Activated naive CD8-positive, alpha-beta T cell (primary cell): Measurements from ENCODE around the gene MPP3.
"Not testable (repeated sequence)": the region's sequence is repeated elsewhere in the genome, so short reads cannot be mapped to it uniquely, and the experiment has no call there.

Source experiments
- H3K27ac Mint-ChIP-seq: one replicate; pipeline ENCODE4 v1.8.0; 2021; ENCODE audit warnings: mixed read lengths
- H3K27me3 Mint-ChIP-seq: one replicate; pipeline ENCODE4 v1.8.0; 2021; ENCODE audit warnings: mixed read lengths
- H3K36me3 Mint-ChIP-seq: one replicate; pipeline ENCODE4 v1.8.0; 2021; ENCODE audit warnings: mixed read lengths
- H3K4me1 Mint-ChIP-seq: one replicate; pipeline ENCODE4 v1.8.0; 2021; ENCODE audit warnings: low read depth, mixed read lengths
- H3K4me3 Mint-ChIP-seq: one replicate; pipeline ENCODE4 v1.8.0; 2021; ENCODE audit warnings: mild to moderate bottlenecking, mixed read lengths
- H3K9me3 Mint-ChIP-seq: one replicate; pipeline ENCODE4 v1.8.0; 2021; ENCODE audit warnings: low read depth, mixed read lengths

MPP3 gene

DNA sequence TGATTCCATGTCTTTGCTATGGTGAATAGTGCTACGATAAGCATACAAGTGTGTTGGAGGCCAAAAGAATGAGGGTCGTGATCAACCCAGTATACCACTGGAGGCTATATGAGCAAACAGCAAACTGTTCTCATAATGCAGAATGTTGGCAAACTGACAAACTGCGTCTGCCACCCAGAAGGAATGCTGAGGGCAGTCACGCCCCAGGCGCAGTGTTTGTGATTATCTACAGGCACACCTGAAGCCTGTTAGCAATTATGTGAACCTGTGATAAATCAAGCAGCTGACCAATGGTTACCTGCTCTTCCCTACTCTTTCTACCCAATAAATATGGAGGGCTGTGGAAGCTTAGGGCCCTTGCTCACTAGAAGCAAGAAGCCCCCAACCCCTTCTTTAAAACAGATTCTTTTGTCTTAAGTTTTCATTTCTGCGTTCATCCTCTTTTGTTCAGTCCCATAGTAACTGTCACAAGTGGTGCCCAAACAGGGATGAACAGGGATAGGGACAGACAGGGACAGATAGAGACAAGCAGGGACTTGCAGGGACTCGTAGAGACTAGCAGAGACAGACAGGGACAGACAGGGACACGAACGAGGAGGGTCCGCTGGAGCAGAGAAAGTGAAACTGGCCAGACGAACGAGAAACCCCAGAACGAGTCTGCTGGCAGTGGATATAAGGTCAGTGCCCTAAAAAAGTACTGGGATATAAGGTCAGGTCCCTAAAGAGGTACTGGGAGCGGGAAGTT lies 39.2 kb upstream of the MPP3 start:
- H3K36me3 Mint-ChIP-seq = peaks cover 6% of the 10 kb centered on the region
- no peak overlapping the region for H3K4me3 Mint-ChIP-seq
- no peaks in the 10 kb centered on the region for H3K4me1 Mint-ChIP-seq
- H3K9me3 Mint-ChIP-seq = no peaks in the 10 kb centered on the region
- no peak overlapping the region for H3K27ac Mint-ChIP-seq
- H3K27me3 Mint-ChIP-seq = peaks cover 19% of the 10 kb centered on the region

DNA sequence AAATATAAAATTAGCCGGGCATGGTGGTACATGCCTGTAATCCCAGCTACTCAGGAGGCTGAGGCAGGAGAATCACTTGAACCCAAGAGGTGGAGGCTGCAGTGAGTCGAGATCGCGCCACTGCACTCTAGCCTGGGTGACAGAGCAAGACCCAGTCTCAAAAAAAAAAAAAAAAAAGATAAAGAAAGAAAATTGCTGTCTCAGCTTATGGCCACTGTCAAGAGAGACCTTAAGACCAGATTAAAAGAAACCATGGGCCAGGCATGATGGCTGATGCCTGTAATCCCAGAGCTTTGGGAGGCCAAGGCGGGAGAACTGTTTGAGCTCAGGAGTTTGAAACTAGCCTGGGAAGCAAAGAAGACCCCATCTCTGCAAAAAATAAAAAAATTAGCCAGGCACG lies 36.1 kb upstream of the MPP3 start:
- H3K36me3 Mint-ChIP-seq, H3K4me1 Mint-ChIP-seq, H3K4me3 Mint-ChIP-seq, H3K27ac Mint-ChIP-seq, H3K9me3 Mint-ChIP-seq: not testable (repeated sequence)
- peaks cover 19% of the 10 kb centered on the region for H3K27me3 Mint-ChIP-seq

DNA sequence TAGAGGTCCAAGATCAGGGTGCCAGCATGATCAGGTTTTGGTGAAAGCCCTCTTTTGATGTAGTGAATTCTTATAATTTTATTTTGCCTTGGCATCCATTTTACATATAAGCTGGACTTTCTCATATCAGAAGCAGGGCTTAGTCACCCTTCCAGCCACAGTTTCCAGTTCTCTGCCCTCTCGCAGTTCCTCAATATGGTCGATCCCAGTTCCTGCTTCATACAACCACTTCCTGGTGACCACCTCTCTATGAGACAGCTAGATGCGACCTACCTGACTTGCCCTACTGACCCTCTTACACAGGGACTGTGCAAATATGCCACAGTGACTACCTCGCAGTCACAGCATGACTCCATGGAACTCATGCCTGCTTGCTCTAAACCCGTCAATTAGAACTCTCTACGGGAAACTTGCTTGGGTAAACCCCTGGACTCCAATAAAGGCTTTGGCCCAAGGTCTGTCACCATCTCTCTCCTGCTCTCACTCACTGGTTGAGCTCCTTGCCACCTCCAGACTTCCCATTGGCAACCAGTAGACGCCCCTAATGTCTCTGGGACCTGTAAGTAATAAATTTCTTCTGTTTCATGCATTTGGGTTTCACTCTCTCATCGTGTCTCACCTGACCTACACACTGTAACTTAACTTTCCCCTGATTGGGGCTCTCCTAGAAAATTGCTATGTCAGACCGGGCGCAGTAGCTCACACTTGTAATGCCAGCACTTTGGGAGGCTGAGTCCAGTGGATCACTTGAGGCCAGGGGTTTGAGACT lies 35.5 kb upstream of the MPP3 start:
- Mint-ChIP-seq H3K36me3 (peaks cover 6% of the 10 kb centered on the region), H3K4me3 (no peak overlapping the region), H3K4me1 (no peaks in the 10 kb centered on the region), H3K27ac (no peak overlapping the region), H3K27me3 (peaks cover 19% of the 10 kb centered on the region), H3K9me3 (no peaks in the 10 kb centered on the region)

DNA sequence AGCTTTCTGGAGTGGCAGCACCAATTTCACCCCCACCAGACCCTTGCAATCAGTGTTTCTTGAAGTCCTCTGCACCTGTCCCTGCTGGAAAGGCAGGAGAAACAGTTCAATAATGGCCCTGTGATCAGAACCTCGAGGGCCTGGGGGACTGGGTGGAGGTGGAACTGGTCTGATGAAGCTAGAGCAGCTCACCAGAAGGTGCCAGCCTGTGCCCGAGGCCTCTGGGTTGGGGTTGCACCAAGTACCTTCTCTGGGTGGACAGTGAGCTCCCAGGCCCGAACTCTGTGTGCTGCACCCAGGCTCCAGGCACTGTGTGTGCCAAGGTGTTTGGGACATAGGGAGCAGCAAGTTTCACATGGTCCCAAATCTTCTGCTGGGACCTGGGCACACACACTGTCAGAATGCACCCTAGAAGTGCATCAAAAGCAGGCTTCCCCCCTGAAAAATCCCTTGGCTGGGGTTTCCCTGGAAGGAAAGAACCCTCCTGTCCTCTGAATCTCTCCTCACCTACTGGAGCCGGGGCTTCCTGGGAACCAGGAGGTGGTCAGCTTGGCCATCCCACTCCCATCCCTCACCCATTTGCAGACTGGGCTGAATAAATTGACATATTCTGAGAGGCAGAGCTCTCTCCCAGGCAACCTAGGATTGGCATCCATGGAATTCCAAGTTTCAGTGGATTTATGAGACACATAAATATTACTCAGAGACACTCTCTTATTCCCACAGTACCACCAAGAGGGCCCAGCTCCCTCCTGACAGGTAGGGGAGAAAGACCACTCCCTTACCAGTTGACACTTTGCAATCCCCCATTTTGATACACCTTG lies 31.4 kb upstream of the MPP3 start:
- no peaks in the 10 kb centered on the region for H3K9me3 Mint-ChIP-seq
- peaks cover 10% of the 10 kb centered on the region for H3K27me3 Mint-ChIP-seq
- no peak overlapping the region for H3K27ac Mint-ChIP-seq
- H3K4me1 Mint-ChIP-seq = no peaks in the 10 kb centered on the region
- H3K4me3 Mint-ChIP-seq = no peak overlapping the region
- peaks cover 6% of the 10 kb centered on the region for H3K36me3 Mint-ChIP-seq

DNA sequence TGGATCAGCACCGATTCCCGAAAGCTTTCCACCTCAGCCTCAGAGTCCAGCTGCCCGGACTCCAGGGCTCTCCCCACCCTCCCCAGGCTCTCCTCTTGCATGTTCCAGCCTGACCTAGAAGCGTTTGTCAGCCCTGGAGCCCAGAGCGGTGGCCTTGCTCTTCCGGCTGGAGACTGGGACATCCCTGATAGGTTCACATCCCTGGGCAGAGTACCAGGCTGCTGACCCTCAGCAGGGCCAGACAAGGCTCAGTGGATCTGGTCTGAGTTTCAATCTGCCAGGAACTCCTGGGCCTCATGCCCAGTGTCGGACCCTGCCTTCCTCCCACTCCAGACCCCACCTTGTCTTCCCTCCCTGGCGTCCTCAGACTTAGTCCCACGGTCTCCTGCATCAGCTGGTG lies 29.0 kb upstream of the MPP3 start:
- H3K4me3 Mint-ChIP-seq = no peak overlapping the region
- no peaks in the 10 kb centered on the region for H3K27me3 Mint-ChIP-seq
- no peak overlapping the region for H3K27ac Mint-ChIP-seq

DNA sequence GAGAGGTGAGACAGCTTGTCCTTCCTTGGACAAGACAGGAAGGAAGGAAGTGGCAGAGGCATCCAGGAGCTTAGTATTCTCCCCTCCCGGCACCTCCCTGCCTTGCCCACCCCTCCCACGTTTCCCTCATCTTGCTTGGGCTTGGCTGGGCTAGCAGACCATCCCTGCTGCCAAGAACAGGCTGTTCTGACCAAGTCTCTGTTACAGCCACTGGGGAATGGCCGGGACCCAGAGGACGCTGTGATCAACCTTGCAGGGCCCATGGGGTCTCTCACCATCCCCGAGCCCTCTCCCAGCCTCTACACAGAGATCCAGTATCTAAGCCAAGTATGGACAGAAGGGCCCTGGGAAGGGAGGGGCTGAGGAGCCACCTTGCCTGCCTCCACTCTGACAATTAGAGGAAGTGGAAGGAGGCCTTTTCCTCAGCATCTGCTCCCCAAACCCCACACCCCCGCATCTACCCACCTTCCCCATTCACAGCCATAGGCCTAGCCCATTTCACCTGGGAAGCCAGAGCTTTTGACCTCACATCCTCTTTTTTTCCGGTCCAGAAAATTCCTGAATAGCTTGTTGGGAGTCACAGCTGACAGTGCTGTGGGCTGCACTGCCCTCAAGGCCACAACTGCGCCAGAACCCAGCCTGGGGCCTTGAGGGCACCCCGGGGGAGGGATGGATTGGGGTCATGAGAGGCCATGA lies 28.1 kb upstream of the MPP3 start:
- Mint-ChIP-seq H3K27ac (no peak overlapping the region), H3K36me3 (no peaks in the 10 kb centered on the region), H3K4me3 (no peak overlapping the region), H3K27me3 (no peaks in the 10 kb centered on the region), H3K4me1 (no peaks in the 10 kb centered on the region), H3K9me3 (no peaks in the 10 kb centered on the region)

More for the DNA sequence above, 29.0 kb upstream of the MPP3 start:
- no peaks in the 10 kb centered on the region for H3K36me3 Mint-ChIP-seq
- no peaks in the 10 kb centered on the region for H3K4me1 Mint-ChIP-seq
- H3K9me3 Mint-ChIP-seq = no peaks in the 10 kb centered on the region

DNA sequence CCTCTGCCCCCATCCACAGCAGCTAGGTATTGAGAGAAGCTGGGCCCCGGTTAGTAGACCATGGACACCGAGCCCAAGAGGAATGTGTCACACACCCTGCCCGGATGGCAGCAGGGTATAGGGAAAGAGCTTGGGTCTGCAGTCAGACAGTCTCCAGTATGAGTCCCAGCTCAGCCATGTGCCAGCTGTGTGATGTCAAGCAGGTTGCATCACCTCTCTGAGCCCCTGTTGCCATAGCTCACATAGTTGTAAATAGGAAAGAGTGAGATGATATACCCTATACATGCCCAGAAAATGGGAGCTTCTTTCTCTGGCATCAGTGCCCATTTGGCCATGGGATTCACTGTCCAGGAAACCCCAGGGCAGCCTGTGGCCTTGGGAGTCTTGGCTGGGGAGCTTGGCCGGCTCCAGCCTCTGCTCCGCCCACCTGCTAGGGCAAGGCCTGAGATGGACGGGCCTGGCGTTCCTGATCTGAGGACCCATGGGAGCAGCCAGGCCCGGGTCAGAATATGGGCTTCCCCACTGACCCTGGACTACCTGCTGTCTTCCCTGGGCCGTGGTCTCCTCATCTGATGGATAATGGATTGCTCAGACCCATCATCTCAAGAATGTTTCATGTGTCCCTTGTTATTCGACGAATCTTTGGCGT lies 27.3 kb upstream of the MPP3 start:
- H3K27me3 Mint-ChIP-seq = no peaks in the 10 kb centered on the region
- H3K36me3 Mint-ChIP-seq = no peaks in the 10 kb centered on the region
- no peak overlapping the region for H3K4me3 Mint-ChIP-seq
- no peaks in the 10 kb centered on the region for H3K9me3 Mint-ChIP-seq
- H3K4me1 Mint-ChIP-seq = no peaks in the 10 kb centered on the region
- no peak overlapping the region for H3K27ac Mint-ChIP-seq

DNA sequence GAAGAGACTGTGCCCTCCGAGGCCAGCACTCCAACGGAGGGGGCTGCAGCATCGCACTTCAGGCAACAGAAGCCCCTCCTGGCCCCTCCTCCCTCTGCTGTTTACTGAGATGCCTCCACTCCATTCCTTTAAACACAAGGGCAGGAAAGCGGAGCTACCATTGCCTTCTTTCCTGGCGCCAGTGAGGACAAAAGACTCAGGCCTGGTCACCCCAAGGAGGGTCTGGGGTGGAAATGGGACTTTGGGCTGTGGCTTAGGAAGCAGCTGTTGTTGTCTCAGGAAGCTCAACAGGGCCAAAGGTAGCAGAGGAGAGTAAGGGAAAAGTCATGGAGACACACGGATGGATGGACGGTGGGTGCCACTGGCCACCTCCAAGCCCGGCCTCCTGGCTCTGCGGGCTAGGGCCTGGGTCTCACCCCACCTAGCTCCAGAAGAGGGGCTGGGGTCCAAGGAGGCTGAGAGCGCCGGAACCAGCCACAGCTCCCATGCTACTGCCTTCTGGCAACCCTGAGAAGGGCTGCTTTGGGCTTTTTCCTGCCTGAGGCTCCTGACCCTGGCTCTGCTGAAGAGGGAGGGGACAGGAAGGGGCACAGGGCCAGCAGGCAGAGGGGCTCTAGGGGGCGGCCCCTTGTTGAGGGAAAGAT lies 25.1 kb upstream of the MPP3 start:
- H3K4me3 Mint-ChIP-seq = no peak overlapping the region
- no peaks in the 10 kb centered on the region for H3K4me1 Mint-ChIP-seq
- no peaks in the 10 kb centered on the region for H3K9me3 Mint-ChIP-seq
- H3K36me3 Mint-ChIP-seq = no peaks in the 10 kb centered on the region
- H3K27me3 Mint-ChIP-seq = no peaks in the 10 kb centered on the region
- no peak overlapping the region for H3K27ac Mint-ChIP-seq

DNA sequence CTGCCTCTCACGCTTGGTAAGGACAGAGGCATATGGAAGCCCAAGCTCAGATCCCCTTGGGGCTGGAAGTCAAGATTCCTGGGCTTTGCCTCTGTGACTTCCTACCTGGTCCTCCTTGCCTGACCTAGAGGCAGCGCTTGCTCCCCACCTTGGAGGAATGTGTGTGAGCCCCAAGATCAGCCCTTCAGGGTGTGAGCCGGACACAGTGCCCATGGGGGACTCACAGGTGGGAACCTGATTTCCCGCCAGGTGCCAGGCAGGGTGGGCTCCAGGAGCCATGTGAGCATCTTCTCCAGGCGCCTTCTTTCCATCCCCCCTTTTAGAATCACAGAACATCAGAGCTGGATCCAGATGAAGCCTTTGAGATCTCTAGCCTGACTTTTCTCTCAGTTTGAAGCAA lies 24.2 kb upstream of the MPP3 start:
- no peaks in the 10 kb centered on the region for H3K36me3 Mint-ChIP-seq
- no peak overlapping the region for H3K27ac Mint-ChIP-seq
- H3K27me3 Mint-ChIP-seq = no peaks in the 10 kb centered on the region
- H3K9me3 Mint-ChIP-seq = no peaks in the 10 kb centered on the region
- no peak overlapping the region for H3K4me3 Mint-ChIP-seq
- H3K4me1 Mint-ChIP-seq = no peaks in the 10 kb centered on the region

DNA sequence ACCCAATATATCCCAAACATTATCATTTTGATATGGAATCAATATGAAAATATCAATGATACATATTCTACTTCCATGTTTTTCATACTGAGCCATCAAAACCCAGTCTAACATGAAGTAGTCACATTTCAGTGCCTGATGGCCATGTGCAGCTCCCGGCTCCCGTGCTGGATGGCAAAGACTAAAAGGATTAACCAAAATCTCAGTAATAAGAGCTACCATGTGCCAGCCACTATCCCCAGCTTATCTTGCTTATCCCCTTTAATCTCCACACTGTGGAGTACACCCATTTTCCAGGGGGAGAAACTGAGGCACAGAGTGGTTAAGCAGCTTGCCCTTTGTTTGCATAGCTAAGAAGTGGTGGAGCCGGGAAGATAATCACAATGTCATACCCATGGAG lies 23.2 kb upstream of the MPP3 start:
- H3K27ac Mint-ChIP-seq = no peak overlapping the region
- H3K9me3 Mint-ChIP-seq = no peaks in the 10 kb centered on the region
- no peak overlapping the region for H3K4me3 Mint-ChIP-seq
- no peaks in the 10 kb centered on the region for H3K36me3 Mint-ChIP-seq
- H3K4me1 Mint-ChIP-seq = no peaks in the 10 kb centered on the region
- no peaks in the 10 kb centered on the region for H3K27me3 Mint-ChIP-seq

DNA sequence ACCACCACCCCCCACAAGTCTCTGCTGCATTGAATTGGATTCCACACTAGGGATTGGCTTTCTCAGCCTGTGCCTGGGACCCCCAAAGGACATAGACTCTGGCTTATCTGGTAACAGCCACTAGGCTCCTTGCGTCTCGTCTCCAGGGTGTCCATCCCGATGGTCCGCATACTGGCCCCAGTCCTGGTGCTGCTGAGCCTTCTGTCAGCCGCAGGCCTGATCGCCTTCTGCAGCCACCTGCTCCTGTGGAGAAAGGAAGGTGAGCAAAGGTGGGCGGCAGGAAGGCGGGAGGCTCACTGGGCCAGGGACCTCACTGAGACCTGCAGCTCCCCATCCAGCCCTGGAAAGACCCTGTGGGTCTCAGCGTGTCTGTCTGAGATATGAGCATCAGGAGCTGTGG lies 22.1 kb upstream of the MPP3 start:
- Mint-ChIP-seq H3K9me3 (no peaks in the 10 kb centered on the region), H3K27ac (no peak overlapping the region), H3K4me3 (no peak overlapping the region), H3K27me3 (no peaks in the 10 kb centered on the region), H3K36me3 (no peaks in the 10 kb centered on the region), H3K4me1 (no peaks in the 10 kb centered on the region)

DNA sequence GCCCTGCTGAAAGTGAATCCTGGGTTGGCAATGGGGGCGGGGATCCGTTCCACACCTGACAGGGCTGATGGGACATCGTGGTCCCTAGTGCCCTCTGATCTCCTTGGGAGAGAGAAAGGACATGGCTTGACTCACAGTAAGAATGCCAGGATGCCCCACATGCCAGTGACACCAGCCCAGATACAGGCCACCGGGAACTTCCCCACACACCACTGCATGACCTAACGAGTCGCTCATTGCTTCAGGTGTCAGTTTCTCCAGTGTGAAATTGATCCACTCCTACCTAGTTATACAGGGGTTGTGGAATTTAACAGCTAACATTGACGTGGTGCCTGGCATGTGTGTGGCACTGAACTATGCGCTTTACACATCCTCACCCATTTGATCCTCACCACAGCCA lies 21.6 kb upstream of the MPP3 start:
- no peaks in the 10 kb centered on the region for H3K9me3 Mint-ChIP-seq
- H3K4me3 Mint-ChIP-seq = no peak overlapping the region
- H3K4me1 Mint-ChIP-seq = no peaks in the 10 kb centered on the region
- no peaks in the 10 kb centered on the region for H3K36me3 Mint-ChIP-seq
- H3K27ac Mint-ChIP-seq = no peak overlapping the region
- H3K27me3 Mint-ChIP-seq = no peaks in the 10 kb centered on the region

DNA sequence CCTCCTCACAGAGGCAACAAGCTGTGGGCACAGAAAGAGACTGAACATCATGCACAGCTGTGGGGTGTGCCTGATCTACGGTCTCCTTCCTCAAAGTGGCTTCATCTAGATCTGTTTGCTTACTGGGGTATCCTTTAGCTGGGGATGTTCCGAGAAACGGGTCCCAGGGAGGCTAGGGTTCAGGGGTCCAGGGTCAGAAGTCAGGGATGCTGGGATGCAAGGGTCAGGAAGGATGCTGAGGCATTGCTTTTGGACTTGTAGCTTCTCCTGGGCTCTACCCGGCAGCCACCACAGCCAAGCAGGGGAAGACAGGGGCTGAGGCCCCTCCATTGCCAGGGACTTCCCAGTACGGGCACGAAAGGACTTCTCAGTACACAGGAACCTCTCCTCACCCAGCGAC lies 20.6 kb upstream of the MPP3 start:
- Mint-ChIP-seq H3K4me3 (no peak overlapping the region), H3K27ac (no peak overlapping the region), H3K27me3 (no peaks in the 10 kb centered on the region), H3K4me1 (no peaks in the 10 kb centered on the region), H3K36me3 (no peaks in the 10 kb centered on the region), H3K9me3 (no peaks in the 10 kb centered on the region)

DNA sequence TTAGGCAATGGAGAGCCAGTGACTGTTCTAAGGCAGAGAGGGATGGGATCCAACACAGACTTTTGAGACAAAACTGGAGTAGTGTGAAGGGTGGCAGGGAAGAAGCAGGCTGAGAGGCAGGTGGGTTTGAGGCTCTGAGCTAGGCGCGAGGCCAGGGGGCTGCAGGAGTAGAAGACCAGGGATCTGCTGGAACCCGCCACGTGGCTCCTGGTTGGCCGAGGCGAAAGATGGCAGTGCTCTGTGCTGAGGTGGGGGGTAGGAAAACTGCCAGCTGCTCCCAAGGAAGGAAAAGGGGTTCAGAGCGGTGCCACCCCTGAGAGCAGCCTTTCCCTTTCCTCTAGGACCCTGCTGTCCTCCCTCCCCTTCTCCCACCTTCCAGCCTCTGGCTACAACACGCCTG lies 19.6 kb upstream of the MPP3 start:
- no peaks in the 10 kb centered on the region for H3K9me3 Mint-ChIP-seq
- H3K27ac Mint-ChIP-seq = no peak overlapping the region
- H3K4me1 Mint-ChIP-seq = no peaks in the 10 kb centered on the region
- H3K4me3 Mint-ChIP-seq = no peak overlapping the region
- peaks cover 2% of the 10 kb centered on the region for H3K27me3 Mint-ChIP-seq
- no peaks in the 10 kb centered on the region for H3K36me3 Mint-ChIP-seq
